PC-9 (cell line): ENCODE measurements around the gene CYP11A1. TPM values are rescaled to one million over a fixed set of nuclear protein-coding genes. Genes with fewer than 3 reads are reported as not detected.

Source experiments
- BruUV-seq: library from RNA; stranded (reverse); fragments of 400-500 nt; replicated peaks from 2 replicates; lab custom pipeline; 2021; lab: Mats Ljungman, UMichigan
- CTCF ChIA-PET: fragments of 300-600 bp; sonication (Branson Sonifier 250); formaldehyde crosslinking; loops from one replicate; lab custom pipeline; 2022; ENCODE audit warnings: antibody characterized with exemption; lab: Charles Lee
- POLR2A ChIA-PET: fragments of 300-600 bp; sonication (Branson Sonifier 250); formaldehyde crosslinking; loops from one replicate; lab custom pipeline; 2022; ENCODE audit warnings: antibody characterized with exemption; ENCODE audit not compliant: unreplicated experiment; lab: Charles Lee
- DNase-seq, 2 experiments: peaks; one replicate each; pipeline versions ENCODE4 v3.0.0 to v3.0.0-alpha.2; 2015 to 2022; ENCODE audit warnings: mixed read lengths in 1 of 2
- H2AFZ ChIP-seq: fragments of 200-600 bp; sonication (generic); 2 replicates; pipeline ENCODE4 v1.8.1; 2017; ENCODE audit warnings: antibody characterized with exemption
- H3F3A ChIP-seq: fragments of 200-600 bp; sonication (generic); 2 replicates; pipeline ENCODE4 v1.8.1; 2017; ENCODE audit warnings: antibody characterized with exemption, mild to moderate bottlenecking, low read depth; ENCODE audit not compliant: insufficient read depth
- H3K27ac ChIP-seq: fragments of 200-600 bp; sonication (generic); 2 replicates; pipeline ENCODE4 v1.6.1; 2016; ENCODE audit warnings: mixed run types
- H3K27me3 ChIP-seq: fragments of 200-600 bp; sonication (generic); 2 replicates; pipeline ENCODE4 v1.6.1; 2016; ENCODE audit warnings: low read depth, mixed run types; ENCODE audit not compliant: insufficient read depth
- H3K36me3 ChIP-seq: fragments of 200-600 bp; sonication (generic); 2 replicates; pipeline ENCODE4 v1.6.1; 2016; ENCODE audit warnings: low read depth, mixed run types
- H3K4me1 ChIP-seq: fragments of 200-600 bp; sonication (generic); replicated peaks from 2 replicates; pipeline ENCODE4 v1.6.1; 2016; ENCODE audit warnings: mixed run types; ENCODE audit not compliant: insufficient read depth
- H3K4me2 ChIP-seq: fragments of 200-600 bp; sonication (generic); 2 replicates; pipeline ENCODE4 v1.6.1; 2017; ENCODE audit warnings: mixed run types
- H3K4me3 ChIP-seq: fragments of 200-600 bp; sonication (generic); 2 replicates; pipeline ENCODE4 v1.6.1; 2016; ENCODE audit warnings: mixed run types
- H3K79me2 ChIP-seq: fragments of 200-600 bp; sonication (generic); 2 replicates; pipeline ENCODE4 v1.6.1; 2017; ENCODE audit warnings: low read depth, mixed run types
- H3K9me2 ChIP-seq: fragments of 200-600 bp; sonication (generic); 2 replicates; pipeline ENCODE4 v1.8.1; 2017; ENCODE audit warnings: mild to moderate bottlenecking; ENCODE audit not compliant: insufficient read depth
- H3K9me3 ChIP-seq: fragments of 200-600 bp; sonication (generic); 2 replicates; pipeline ENCODE4 v1.8.1; 2016; ENCODE audit warnings: low read depth; ENCODE audit not compliant: insufficient read depth
- H4K20me1 ChIP-seq: fragments of 200-600 bp; sonication (generic); 2 replicates; pipeline ENCODE4 v1.8.1; 2017; ENCODE audit not compliant: insufficient read depth
- CTCF ChIP-seq: fragments of 200-600 bp; sonication (generic); conservative IDR thresholded peaks from 2 replicates; pipeline ENCODE4 v1.6.1; 2017; ENCODE audit warnings: mixed run types, antibody characterized with exemption, mild to moderate bottlenecking, moderate library complexity
- EZH2 ChIP-seq: fragments of 200-600 bp; sonication (generic); IDR thresholded peaks from 2 replicates; pipeline ENCODE4 v1.8.0; 2017; ENCODE audit warnings: antibody characterized with exemption, low read depth
- intact Hi-C: fragments of 100-400 bp; cut with micrococcal nuclease; formaldehyde crosslinking; loops from one replicate; pipeline ENCODE4 v1.10.0; 2022; ENCODE audit not compliant: unreplicated experiment
- total RNA-seq: library from RNA; stranded (reverse); gene quantifications from 2 replicates; pipeline ENCODE4 v1.2.3, GENCODE V29; 2021

CYP11A1 gene
- total RNA-seq, 1 experiment from 2014 or later: 7.1 TPM

GRCh38 chr15:74320352-74321247 lies 46.8 kb downstream of the CYP11A1 start:
- intact Hi-C loops: loop anchor here (5.0 kb wide), 1 partner anchor 448 kb away; the partner anchor contains the start of gene TBC1D21
- CTCF ChIA-PET: interaction anchor here (0.6 to 1.5 kb wide), 9 partner anchors 9 to 446 kb away, joined by 3 to 10 read pairs (median 4); partner anchors contain the start of gene CYP11A1
- no peaks in the 10 kb centered on the region for H3K4me1 ChIP-seq
- H3K4me2 ChIP-seq: no peak overlapping the region
- no peaks in the 10 kb centered on the region for H4K20me1 ChIP-seq
- no peak for DNase-seq
- no peaks in the 10 kb centered on the region for H3K79me2 ChIP-seq
- H3K9me2 ChIP-seq: no peaks in the 10 kb centered on the region
- H3K4me3 ChIP-seq: no peak overlapping the region
- peaks cover 6% of the 10 kb centered on the region; the same call in 1 of the 2 replicates for H3F3A ChIP-seq
- POLR2A ChIA-PET: no interaction called here
- H3K27ac ChIP-seq: no peak overlapping the region
- BruUV-seq: no TSS peak
- H2AFZ ChIP-seq: no peak overlapping the region
- H3K36me3 ChIP-seq: no peaks in the 10 kb centered on the region
- no peaks in the 10 kb centered on the region for H3K27me3 ChIP-seq
- TF ChIP-seq CTCF: peak; percentile 67
- no peak for TF ChIP-seq EZH2
- no peaks in the 10 kb centered on the region for H3K9me3 ChIP-seq

DNA sequence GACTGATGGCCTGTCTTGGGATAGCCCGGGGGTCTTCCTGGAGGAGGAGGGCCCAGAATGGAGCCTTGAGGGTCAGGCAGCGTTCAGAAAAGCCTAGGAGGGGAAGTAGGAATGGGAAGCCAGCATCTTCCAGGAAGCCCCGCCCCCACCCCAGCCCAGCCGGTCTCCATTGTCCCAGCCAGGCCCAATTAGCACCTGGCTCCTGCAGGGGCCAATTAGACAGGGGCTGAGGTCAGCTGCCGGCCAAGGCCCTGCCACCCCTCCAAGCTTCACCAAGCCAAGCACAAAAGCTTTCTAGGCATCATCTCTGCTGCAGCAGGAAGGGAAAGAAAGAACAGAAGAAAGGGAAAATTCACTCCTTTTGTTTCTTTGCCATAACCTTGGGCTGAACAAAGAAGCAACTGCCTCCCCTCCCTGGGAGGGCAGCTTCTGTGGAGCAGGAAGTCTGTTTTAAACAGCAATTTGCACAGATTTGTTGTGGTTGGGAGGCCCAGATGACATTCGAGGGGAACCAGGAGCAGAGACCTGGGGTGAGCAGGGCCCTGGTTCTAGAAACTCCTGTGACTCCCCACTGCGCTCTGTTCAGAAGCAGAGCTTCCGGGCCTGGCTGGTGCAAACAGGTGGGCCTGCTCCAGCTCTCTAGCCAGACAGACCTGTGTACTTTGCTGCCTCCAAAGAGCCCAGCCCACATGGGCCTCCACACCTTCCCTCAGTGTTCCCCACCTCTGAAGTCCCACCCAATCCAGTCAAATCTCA lies 47.7 kb downstream of the CYP11A1 start:
- H3K4me2 ChIP-seq: no peak overlapping the region
- DNase-seq: no peak
- no peaks in the 10 kb centered on the region for H3K9me3 ChIP-seq
- no peak overlapping the region for H3K27ac ChIP-seq
- ChIA-PET POLR2A (no interaction called here), CTCF (interaction anchor here (0.6 to 1.5 kb wide), 4 partner anchors 8 to 191 kb away, joined by 4 to 10 read pairs (median 6); partner anchors contain the start of gene CYP11A1)
- no peaks in the 10 kb centered on the region for H3K4me1 ChIP-seq
- H3F3A ChIP-seq: peaks cover 6% of the 10 kb centered on the region; the same call in 1 of the 2 replicates
- H4K20me1 ChIP-seq: no peaks in the 10 kb centered on the region
- H3K4me3 ChIP-seq: no peak overlapping the region
- intact Hi-C loops: loop anchor here (5.0 kb wide), 1 partner anchor 447 kb away; the partner anchor contains the start of gene TBC1D21
- H2AFZ ChIP-seq: no peak overlapping the region
- BruUV-seq: no TSS peak
- H3K79me2 ChIP-seq: no peaks in the 10 kb centered on the region
- H3K27me3 ChIP-seq: no peaks in the 10 kb centered on the region
- TF ChIP-seq EZH2: no peak
- TF ChIP-seq CTCF: no peak
- H3K36me3 ChIP-seq: no peaks in the 10 kb centered on the region
- no peaks in the 10 kb centered on the region for H3K9me2 ChIP-seq

DNA sequence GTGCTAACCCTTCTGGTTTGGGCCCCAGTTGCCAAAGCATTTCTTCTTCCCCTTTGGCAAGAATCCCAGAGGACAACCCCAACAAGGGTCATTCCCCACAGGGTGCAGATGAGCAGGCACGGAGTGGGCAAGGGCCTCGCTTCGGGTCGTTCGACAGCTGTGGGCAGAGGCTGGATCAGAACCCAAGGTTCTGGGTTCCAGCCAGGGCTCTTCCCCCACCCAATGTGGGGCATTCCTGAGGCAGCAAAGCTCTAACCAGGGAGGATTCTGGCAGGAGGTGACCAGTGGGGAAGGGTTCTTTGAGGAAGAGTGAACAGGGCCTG lies 48.3 kb downstream of the CYP11A1 start:
- intact Hi-C loops: no loop called here
- CTCF ChIA-PET: no interaction called here
- H3K4me2 ChIP-seq: no peak overlapping the region

More for the DNA sequence above, 48.3 kb downstream of the CYP11A1 start:
- Histone ChIP-seq H3K9me2 (no peaks in the 10 kb centered on the region), H3F3A (peaks cover 6% of the 10 kb centered on the region; the same call in 1 of the 2 replicates), H3K9me3 (no peaks in the 10 kb centered on the region), H3K27ac (no peak overlapping the region), H4K20me1 (no peaks in the 10 kb centered on the region), H3K36me3 (no peaks in the 10 kb centered on the region), H3K4me1 (no peaks in the 10 kb centered on the region), H2AFZ (no peak overlapping the region), H3K79me2 (no peaks in the 10 kb centered on the region), H3K27me3 (no peaks in the 10 kb centered on the region), H3K4me3 (no peak overlapping the region)
- no peak for DNase-seq
- POLR2A ChIA-PET: no interaction called here
- BruUV-seq: no TSS peak
- no peak for TF ChIP-seq CTCF
- TF ChIP-seq EZH2: no peak
